Small intestine (tissue), 7 donors: ENCODE data around the gene BUB1. TPM values are rescaled to one million over a fixed set of nuclear protein-coding genes. Genes with fewer than 3 reads are reported as not detected.

ENCODE experiments used
- DNase-seq, 2 donors: peaks; one replicate each; pipeline versions ENCODE4 v3.0.0 to v3.0.0-alpha.2; 2013
- FAIRE-seq: peaks from 2 replicates; lab custom pipeline; 2012; peaks lifted over from hg19 to GRCh38; lab: Jason Lieb, UNC
- H3K27ac ChIP-seq, 3 donors: one replicate each; pipeline ENCODE4 v1.5.1; 2013; ENCODE audit warnings: low read length in 2 of 3, mild to moderate bottlenecking in 2 of 3, control low read depth in 1 of 3, inconsistent platforms in 1 of 3, low read depth in 1 of 3, moderate library complexity in 1 of 3
- H3K27me3 ChIP-seq, 3 donors: one replicate each; pipeline ENCODE4 v1.6.1; 2013; ENCODE audit warnings: low read length in 3 of 3, inconsistent platforms in 1 of 3; ENCODE audit not compliant: control insufficient read depth in 3 of 3, insufficient read depth in 3 of 3
- H3K36me3 ChIP-seq, 3 donors: one replicate each; pipeline ENCODE4 v1.6.1; 2013; ENCODE audit warnings: low read length in 3 of 3, inconsistent platforms in 1 of 3, low read depth in 1 of 3, mild to moderate bottlenecking in 1 of 3, moderate library complexity in 1 of 3; ENCODE audit not compliant: control insufficient read depth in 3 of 3, insufficient read depth in 2 of 3
- H3K4me1 ChIP-seq, 3 donors: one replicate each; pipeline ENCODE4 v1.6.1; 2013; ENCODE audit warnings: low read length in 2 of 3, inconsistent platforms in 1 of 3, low read depth in 1 of 3, mild to moderate bottlenecking in 1 of 3, moderate library complexity in 1 of 3; ENCODE audit not compliant: control insufficient read depth in 3 of 3, insufficient read depth in 2 of 3
- H3K4me3 ChIP-seq, 3 donors: one replicate each; pipeline ENCODE4 v1.5.1; 2013; ENCODE audit warnings: low read length in 3 of 3, control low read depth in 1 of 3, inconsistent platforms in 1 of 3, low read depth in 1 of 3, mild to moderate bottlenecking in 1 of 3, moderate library complexity in 1 of 3
- H3K9me3 ChIP-seq, 2 donors: one replicate each; pipeline ENCODE4 v1.6.1; 2013; ENCODE audit warnings: low read depth in 1 of 2, low read length in 1 of 2; ENCODE audit not compliant: control insufficient read depth in 2 of 2, insufficient read depth in 1 of 2
- WGBS, 3 donors: extraction: QIAGEN DNeasy Blood & Tissue Kit; methylation state at CpG; one replicate each; pipeline ENCODE4 v1.1.7; 2013; 5-methylcytosine and 5-hydroxymethylcytosine counted together
- polyA plus RNA-seq, 4 donors: library from polyadenylated mRNA; stranded (reverse) in 3 of 4; unstranded in 1 of 4; fragments of 200-250 nt in 3 of 4; fragments of 120-200 nt in 1 of 4; gene quantifications; one replicate each; pipeline versions ENCODE4 v1.2.1 to v1.2.3, GENCODE V29; 2013
- donor health status: healthy with polysubstance abuse.
- donor health status: control.
- donor health status: control.
- donor health status: Bipolar disorder and iron deficiency.
- donor health status: healthy.

Gene BUB1
- polyA plus RNA-seq, 4 donors: 0.45 to 20.2 (median 6.9) TPM

- Histone ChIP-seq H3K4me3 (no peak overlapping the region), H3K27ac (no peak overlapping the region), H3K4me1 (peaks cover 0 to 12% (median 2%) of the 10 kb centered on the region in 3 donors), H3K9me3 (no peaks in the 10 kb centered on the region), H3K27me3 (no peaks in the 10 kb centered on the region), H3K36me3 (peaks cover 0 to 4% (median 0%) of the 10 kb centered on the region in 3 donors)
- DNase-seq (no peak), FAIRE-seq (no peak)
- 96 to 99% (median 97%) methylated on average over 2 of the region's 2 CpGs for WGBS, 3 donors
These were observed 18.6 kb downstream of the BUB1 start for GRCh38 chr2:110659248-110659647.

DNA sequence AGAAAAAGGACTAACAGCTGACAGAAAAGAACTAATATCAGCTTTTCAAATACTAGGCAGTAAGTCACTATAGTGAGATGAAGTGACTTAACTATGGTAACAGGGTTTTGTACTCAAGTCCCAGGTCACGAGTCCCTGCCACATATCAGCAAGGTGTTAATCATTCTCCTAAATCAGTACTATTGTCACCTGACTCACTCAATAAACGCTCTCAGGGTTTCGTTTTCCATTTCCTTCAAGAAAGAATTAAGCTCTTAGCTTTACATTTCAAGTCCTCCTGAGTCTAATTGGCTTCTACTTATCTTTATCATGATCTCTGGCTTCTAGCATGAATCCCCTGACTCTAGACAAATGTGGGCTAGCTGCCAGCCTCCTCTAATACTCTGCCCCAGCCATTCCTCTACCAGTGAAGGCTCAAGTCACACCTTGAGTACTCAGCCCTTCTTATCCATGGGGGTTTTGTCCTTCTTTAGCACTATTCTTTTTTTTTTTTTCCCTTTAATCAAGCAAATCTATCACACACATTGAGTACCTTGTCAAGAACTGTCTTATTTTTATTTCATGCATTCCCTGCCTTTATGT, 20.0 kb downstream of the BUB1 start:
- H3K4me3 ChIP-seq: no peak overlapping the region
- peak; percentile 93 to 94 for DNase-seq
- peak overlapping the region; percentile 43 to 86 (median 80) for H3K27ac ChIP-seq
- H3K4me1 ChIP-seq: peaks cover 0 to 12% (median 2%) of the 10 kb centered on the region in 3 donors
- WGBS, 3 donors: 13 to 55% (median 33%) methylated on average over 3 of the region's 3 CpGs
- H3K36me3 ChIP-seq: peaks cover 0 to 7% (median 0%) of the 10 kb centered on the region in 3 donors
- H3K27me3 ChIP-seq: no peaks in the 10 kb centered on the region
- H3K9me3 ChIP-seq: no peaks in the 10 kb centered on the region
- FAIRE-seq: peak; percentile 85

DNA sequence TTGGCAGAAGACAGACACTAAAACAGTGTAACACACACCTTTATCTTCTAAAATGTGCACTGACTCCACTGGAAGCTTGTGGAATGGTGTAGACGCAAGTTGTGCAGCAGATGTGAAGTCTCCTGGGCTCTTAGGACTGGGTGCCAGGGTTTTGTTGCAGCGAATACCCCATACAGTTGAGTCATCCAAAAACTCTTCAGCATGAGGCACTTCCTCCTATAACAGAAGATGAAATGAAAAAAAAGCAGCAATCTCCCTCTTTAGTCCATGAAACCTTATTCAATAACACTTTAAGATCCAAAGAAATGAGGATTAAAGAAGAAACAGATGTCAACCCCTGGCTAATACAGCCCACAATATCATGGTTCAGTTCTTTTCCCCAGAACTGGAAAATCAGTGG, 22.2 kb downstream of the BUB1 start:
- Histone ChIP-seq H3K27me3 (no peaks in the 10 kb centered on the region), H3K27ac (no peak overlapping the region), H3K4me3 (no peak overlapping the region), H3K4me1 (peaks cover 0 to 12% (median 2%) of the 10 kb centered on the region in 3 donors), H3K36me3 (peaks cover 0 to 7% (median 0%) of the 10 kb centered on the region in 3 donors), H3K9me3 (no peaks in the 10 kb centered on the region)
- FAIRE-seq (no peak), DNase-seq (no peak)
- WGBS, 3 donors: 89 to 99% (median 98%) methylated on average over 2 of the region's 2 CpGs

- 98 to 99% (median 98%) methylated on average over 3 of the region's 3 CpGs for whole genome bisulfite sequencing, 3 donors
- peaks cover 0 to 8% (median 0%) of the 10 kb centered on the region in 3 donors for H3K36me3 ChIP-seq
- H3K27ac ChIP-seq: no peak overlapping the region
- peaks cover 0 to 12% (median 2%) of the 10 kb centered on the region in 3 donors for H3K4me1 ChIP-seq
- DNase-seq: no peak
- no peaks in the 10 kb centered on the region for H3K27me3 ChIP-seq
- no peak for FAIRE-seq
- H3K9me3 ChIP-seq: no peaks in the 10 kb centered on the region
- no peak overlapping the region for H3K4me3 ChIP-seq
These were observed 24.0 kb downstream of the BUB1 start for GRCh38 chr2:110653861-110654260.

DNA sequence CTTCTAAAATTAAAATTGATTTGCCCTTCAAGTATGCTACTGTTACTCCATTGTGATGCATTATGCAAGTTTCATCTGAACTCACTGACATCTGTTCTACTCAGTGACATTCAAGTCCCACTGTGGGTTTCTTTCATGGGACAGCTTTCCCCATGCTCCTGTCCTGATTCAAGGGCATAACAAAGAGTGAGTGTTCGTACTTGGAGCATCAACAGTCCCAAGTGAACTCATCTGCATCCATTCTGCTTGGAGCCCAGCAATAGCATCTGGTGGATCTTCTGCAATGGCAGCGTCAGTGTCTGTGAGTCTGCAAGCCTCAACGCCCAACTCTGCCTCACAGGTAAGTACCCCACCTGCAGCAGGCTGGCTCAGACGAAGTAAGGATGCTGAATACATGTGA, 27.5 kb downstream of the BUB1 start:
- 96 to 98% (median 97%) methylated on average over 4 of the region's 4 CpGs for WGBS, 3 donors
- no peaks in the 10 kb centered on the region for H3K27me3 ChIP-seq
- no peaks in the 10 kb centered on the region for H3K4me1 ChIP-seq
- FAIRE-seq (no peak), DNase-seq (no peak)
- H3K36me3 ChIP-seq: peaks cover 0 to 11% (median 0%) of the 10 kb centered on the region in 3 donors
- H3K9me3 ChIP-seq: no peaks in the 10 kb centered on the region
- no peak overlapping the region for H3K4me3 ChIP-seq
- no peak overlapping the region for H3K27ac ChIP-seq

- WGBS, 3 donors: 95 to 98% (median 96%) methylated on average over 3 of the region's 3 CpGs
- Histone ChIP-seq H3K4me3 (no peak overlapping the region), H3K9me3 (no peaks in the 10 kb centered on the region), H3K27ac (no peak overlapping the region), H3K36me3 (peaks cover 0 to 8% (median 0%) of the 10 kb centered on the region in 3 donors), H3K27me3 (no peaks in the 10 kb centered on the region), H3K4me1 (no peaks in the 10 kb centered on the region)
- no peak for DNase-seq
- no peak for FAIRE-seq
These were observed 30.1 kb downstream of the BUB1 start for GRCh38 chr2:110647777-110648176.

DNA sequence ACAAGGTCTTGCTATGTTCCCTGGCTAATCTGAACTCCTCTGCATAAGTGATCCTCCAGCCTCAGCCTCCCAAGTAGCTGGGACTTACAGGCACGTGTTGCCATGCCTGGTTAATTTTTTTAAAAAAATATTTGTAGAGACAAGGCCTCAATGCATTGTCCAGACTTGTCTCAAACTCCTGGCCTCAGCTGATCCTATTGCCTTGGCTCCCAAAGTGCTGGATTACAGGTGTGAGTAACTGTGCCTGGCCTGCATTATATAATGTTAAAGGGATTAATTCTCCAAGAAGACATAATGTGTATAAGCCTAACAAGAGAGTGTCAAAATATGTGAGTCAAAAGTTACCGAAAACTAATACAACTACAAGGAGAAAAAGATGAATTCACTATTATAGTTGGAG, 32.2 kb downstream of the BUB1 start:
- Histone ChIP-seq H3K4me3 (no peak overlapping the region), H3K36me3 (peaks cover 0 to 8% (median 4%) of the 10 kb centered on the region in 3 donors), H3K27me3 (no peaks in the 10 kb centered on the region), H3K9me3 (no peaks in the 10 kb centered on the region), H3K4me1 (no peaks in the 10 kb centered on the region), H3K27ac (no peak overlapping the region)
- DNase-seq (no peak), FAIRE-seq (no peak)
- WGBS, 3 donors: 95 to 100% (median 98%) methylated on average over 2 of the region's 2 CpGs

DNA sequence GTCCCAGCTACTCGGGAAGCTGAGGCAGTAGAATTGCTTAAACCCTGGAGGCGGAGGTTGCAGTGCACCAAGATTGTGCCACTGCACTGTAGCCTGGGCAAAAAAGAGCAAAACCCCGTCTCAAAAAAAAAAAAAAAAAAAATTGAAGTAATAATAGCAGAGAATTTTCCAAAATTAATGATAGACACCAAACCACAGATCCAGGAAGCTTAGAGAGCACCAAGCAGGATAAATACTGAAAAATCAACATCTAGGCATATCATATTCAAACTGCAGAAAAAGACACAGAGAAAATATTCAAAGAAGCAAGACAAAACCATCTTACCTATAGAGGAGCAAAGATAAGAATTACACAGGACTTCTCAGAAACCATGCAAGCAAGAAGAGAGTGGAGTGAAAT, 33.5 kb downstream of the BUB1 start:
- no peaks in the 10 kb centered on the region for H3K27me3 ChIP-seq
- no peaks in the 10 kb centered on the region for H3K4me1 ChIP-seq
- no peak overlapping the region for H3K27ac ChIP-seq
- WGBS, 3 donors: 97 to 99% (median 98%) methylated on average over 3 of the region's 3 CpGs
- DNase-seq (no peak), FAIRE-seq (no peak)
- peaks cover 0 to 12% (median 4%) of the 10 kb centered on the region in 3 donors for H3K36me3 ChIP-seq
- H3K9me3 ChIP-seq: no peaks in the 10 kb centered on the region
- H3K4me3 ChIP-seq: no peak overlapping the region

DNA sequence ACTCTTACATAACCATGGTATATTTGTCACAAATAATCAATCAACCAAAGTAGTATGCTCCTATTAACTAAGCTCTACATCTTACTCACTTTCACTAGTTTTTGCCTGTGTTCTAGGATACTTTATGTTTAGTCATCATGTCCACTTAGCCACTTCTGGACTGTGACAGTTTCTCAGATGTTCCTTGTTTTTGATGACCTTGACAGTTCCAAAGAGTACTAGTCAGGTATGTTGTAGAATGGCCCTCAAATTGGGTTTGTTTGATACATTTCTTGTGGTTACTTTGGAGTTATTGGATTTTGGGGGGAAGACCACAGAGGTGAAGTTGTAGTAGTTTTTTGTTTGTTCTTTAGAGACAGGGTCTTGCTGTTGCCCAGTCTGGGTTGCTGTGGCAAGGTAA, 35.5 kb downstream of the BUB1 start:
- FAIRE-seq (no peak), DNase-seq (no peak)
- Histone ChIP-seq H3K4me3 (no peak overlapping the region), H3K27me3 (no peaks in the 10 kb centered on the region), H3K9me3 (no peaks in the 10 kb centered on the region), H3K4me1 (no peaks in the 10 kb centered on the region), H3K36me3 (peaks cover 0 to 13% (median 4%) of the 10 kb centered on the region in 3 donors), H3K27ac (no peak overlapping the region)
